ENCODE data around the gene SBK3.
"Not testable (repeated sequence)": the region's sequence is repeated elsewhere in the genome, so short reads cannot be mapped to it uniquely, and the experiment has no call there.

SBK3 gene

GRCh38 chr19:55516878-55517620, 28.3 kb downstream of the SBK3 start:
- DNase-seq (ENCODE audit: low read depth) = peak; percentile 67

GRCh38 chr19:55508120-55508519, 37.2 kb downstream of the SBK3 start:
- DNase-seq (ENCODE audit: low read depth) = no peak

GRCh38 chr19:55504981-55505380, 40.4 kb downstream of the SBK3 start:
- no peak for DNase-seq (ENCODE audit: low read depth)

- DNase-seq (ENCODE audit: low read depth) = no peak
These were observed 41.1 kb downstream of the SBK3 start for GRCh38 chr19:55504252-55504603.

- no peak for DNase-seq (ENCODE audit: low read depth)
These were observed 41.7 kb downstream of the SBK3 start for GRCh38 chr19:55503502-55504251.

GRCh38 chr19:55503157-55503501, 42.2 kb downstream of the SBK3 start:
- DNase-seq (ENCODE audit: low read depth) = no peak

GRCh38 chr19:55502197-55502952, 43.0 kb downstream of the SBK3 start:
- DNase-seq (ENCODE audit: low read depth) = no peak

GRCh38 chr19:55500368-55500952, 44.9 kb downstream of the SBK3 start:
- DNase-seq (ENCODE audit: low read depth) = no peak

- no peak for DNase-seq (ENCODE audit: low read depth)
These were observed 47.0 kb downstream of the SBK3 start for GRCh38 chr19:55498246-55498840.

- DNase-seq (ENCODE audit: low read depth) = no peak
These were observed 47.6 kb downstream of the SBK3 start for GRCh38 chr19:55497763-55498162.

GRCh38 chr19:55496820-55497219, 48.5 kb downstream of the SBK3 start:
- not testable (repeated sequence) for DNase-seq (ENCODE audit: low read depth)

GRCh38 chr19:55495646-55496349, 49.5 kb downstream of the SBK3 start:
- no peak for DNase-seq (ENCODE audit: low read depth)

- no peak for DNase-seq (ENCODE audit: low read depth)
These were observed 51.1 kb downstream of the SBK3 start for GRCh38 chr19:55494172-55494761.

GRCh38 chr19:55493645-55494171, 51.6 kb downstream of the SBK3 start:
- no peak for DNase-seq (ENCODE audit: low read depth)

GRCh38 chr19:55493052-55493644, 52.2 kb downstream of the SBK3 start:
- no peak for DNase-seq (ENCODE audit: low read depth)

GRCh38 chr19:55492362-55492944, 52.9 kb downstream of the SBK3 start:
- DNase-seq (ENCODE audit: low read depth) = no peak

GRCh38 chr19:55491546-55492360, 53.6 kb downstream of the SBK3 start:
- DNase-seq (ENCODE audit: low read depth) = no peak

Measured in non-pigmented ciliary epithelial cell (primary cell).